Ascending aorta (tissue), 2 donors: ENCODE data around the gene KDM3B. TPM values are rescaled to one million over a fixed set of nuclear protein-coding genes. Genes with fewer than 3 reads are reported as not detected.
A peak's percentile ranks its signal among the peaks of the same experiment; 100 is the strongest.

Source experiments
- DNase-seq, 2 donors: peaks; one replicate each; pipeline ENCODE4 v3.0.0-alpha.2; 2019; ENCODE audit warnings: low spot score in 2 of 2
- H3K27ac ChIP-seq, 2 donors: fragments of 200-600 bp; sonication (generic); one replicate each; pipeline ENCODE4 v1.5.1; 2016 to 2017; ENCODE audit warnings: mild to moderate bottlenecking in 1 of 2
- H3K27me3 ChIP-seq: fragments of 200-600 bp; sonication (generic); one replicate; pipeline ENCODE4 v1.5.1; 2017
- H3K36me3 ChIP-seq, 2 donors: fragments of 200-600 bp; sonication (generic); one replicate each; pipeline ENCODE4 v1.5.1; 2016
- H3K4me1 ChIP-seq, 2 donors: fragments of 200-600 bp; sonication (generic); one replicate each; pipeline ENCODE4 v1.5.1; 2016 to 2017; ENCODE audit warnings: mild to moderate bottlenecking in 1 of 2
- H3K4me3 ChIP-seq, 2 donors: fragments of 200-600 bp; sonication (generic); one replicate each; pipeline ENCODE4 v1.5.1; 2016 to 2017; ENCODE audit warnings: mild to moderate bottlenecking in 1 of 2
- H3K9me3 ChIP-seq, 2 donors: fragments of 200-600 bp; sonication (generic); one replicate each; pipeline ENCODE4 v1.5.1; 2016
- intact Hi-C: fragments of 100-400 bp; cut with DNase I; formaldehyde crosslinking; loops from one replicate; pipeline ENCODE4 v1.15.1; 2023
- total RNA-seq: library from RNA; depleted of rRNA; stranded (reverse); fragments of >200 nt; gene quantifications from one replicate; pipeline ENCODE4 v1.1.0, GENCODE V29; 2016
- TF ChIP-seq, protein P1 (sequence below), 3 experiments: fragments of 200-600 bp in 2 of 3; fragments of 450-650 bp in 1 of 3; sonication (generic) in 2 of 3; IDR thresholded peaks; one replicate each; pipeline ENCODE4 v1.5.1; 2016 to 2019; ENCODE audit warnings: antibody characterized with exemption in 3 of 3, mild to moderate bottlenecking in 1 of 3, moderate library complexity in 1 of 3

KDM3B gene
- total RNA-seq, 1 donor from 2014 or later = 33.4 TPM

DNA sequence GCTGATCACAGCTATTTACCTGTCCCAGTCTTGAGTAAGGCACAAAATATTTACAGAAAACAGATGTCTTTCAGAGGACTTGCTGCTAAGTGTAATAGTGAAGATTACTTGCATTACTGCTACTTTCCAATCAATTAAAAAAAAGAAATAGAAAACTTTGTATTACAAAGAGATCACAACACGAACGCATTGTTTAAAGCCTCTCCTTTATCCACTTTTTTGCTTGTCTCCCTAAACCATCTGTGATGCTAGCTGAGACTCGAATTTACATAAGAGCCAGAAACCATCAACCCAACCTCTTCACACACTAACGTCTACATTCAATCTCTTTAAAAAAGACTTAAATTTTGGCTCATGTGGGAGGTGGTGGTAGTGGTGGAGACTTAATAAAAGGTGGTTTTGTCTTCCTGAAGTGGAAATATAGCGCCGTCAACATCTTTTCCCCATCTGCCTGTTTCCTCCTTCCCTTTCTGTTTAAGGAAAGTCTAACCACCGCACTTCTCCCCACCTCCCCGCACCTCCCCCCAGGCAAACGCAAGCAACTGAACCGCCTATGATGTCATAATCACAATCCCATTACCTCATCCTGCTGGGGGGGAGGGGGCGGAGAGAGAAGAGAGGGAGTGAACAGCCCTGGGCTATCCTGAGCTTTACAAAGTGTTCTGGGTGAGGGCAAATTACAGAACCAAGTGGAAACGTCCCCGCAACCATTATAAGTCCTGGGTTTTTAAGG lies 15.4 kb upstream of the KDM3B start:
- Histone ChIP-seq H3K27ac (peak overlapping the region; percentile 94 to 95), H3K36me3 (peaks cover 0 to 4% of the 10 kb centered on the region in 2 donors), H3K9me3 (no peaks in the 10 kb centered on the region), H3K4me1 (peaks cover 0 to 8% of the 10 kb centered on the region in 2 donors), H3K27me3 (no peaks in the 10 kb centered on the region), H3K4me3 (peak overlapping the region; percentile 87 to 93)
- intact Hi-C loops = loop anchor here (1.0 to 10.0 kb wide), 3 partner anchors 125 to 712 kb away; partner anchors contain the start of genes CDC23 and ETF1
- DNase-seq = peak; percentile 54 to 92
- TF ChIP-seq, protein P1, sequence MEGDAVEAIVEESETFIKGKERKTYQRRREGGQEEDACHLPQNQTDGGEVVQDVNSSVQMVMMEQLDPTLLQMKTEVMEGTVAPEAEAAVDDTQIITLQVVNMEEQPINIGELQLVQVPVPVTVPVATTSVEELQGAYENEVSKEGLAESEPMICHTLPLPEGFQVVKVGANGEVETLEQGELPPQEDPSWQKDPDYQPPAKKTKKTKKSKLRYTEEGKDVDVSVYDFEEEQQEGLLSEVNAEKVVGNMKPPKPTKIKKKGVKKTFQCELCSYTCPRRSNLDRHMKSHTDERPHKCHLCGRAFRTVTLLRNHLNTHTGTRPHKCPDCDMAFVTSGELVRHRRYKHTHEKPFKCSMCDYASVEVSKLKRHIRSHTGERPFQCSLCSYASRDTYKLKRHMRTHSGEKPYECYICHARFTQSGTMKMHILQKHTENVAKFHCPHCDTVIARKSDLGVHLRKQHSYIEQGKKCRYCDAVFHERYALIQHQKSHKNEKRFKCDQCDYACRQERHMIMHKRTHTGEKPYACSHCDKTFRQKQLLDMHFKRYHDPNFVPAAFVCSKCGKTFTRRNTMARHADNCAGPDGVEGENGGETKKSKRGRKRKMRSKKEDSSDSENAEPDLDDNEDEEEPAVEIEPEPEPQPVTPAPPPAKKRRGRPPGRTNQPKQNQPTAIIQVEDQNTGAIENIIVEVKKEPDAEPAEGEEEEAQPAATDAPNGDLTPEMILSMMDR (IDR thresholded peaks at IDR 0.05) = no peak

DNA sequence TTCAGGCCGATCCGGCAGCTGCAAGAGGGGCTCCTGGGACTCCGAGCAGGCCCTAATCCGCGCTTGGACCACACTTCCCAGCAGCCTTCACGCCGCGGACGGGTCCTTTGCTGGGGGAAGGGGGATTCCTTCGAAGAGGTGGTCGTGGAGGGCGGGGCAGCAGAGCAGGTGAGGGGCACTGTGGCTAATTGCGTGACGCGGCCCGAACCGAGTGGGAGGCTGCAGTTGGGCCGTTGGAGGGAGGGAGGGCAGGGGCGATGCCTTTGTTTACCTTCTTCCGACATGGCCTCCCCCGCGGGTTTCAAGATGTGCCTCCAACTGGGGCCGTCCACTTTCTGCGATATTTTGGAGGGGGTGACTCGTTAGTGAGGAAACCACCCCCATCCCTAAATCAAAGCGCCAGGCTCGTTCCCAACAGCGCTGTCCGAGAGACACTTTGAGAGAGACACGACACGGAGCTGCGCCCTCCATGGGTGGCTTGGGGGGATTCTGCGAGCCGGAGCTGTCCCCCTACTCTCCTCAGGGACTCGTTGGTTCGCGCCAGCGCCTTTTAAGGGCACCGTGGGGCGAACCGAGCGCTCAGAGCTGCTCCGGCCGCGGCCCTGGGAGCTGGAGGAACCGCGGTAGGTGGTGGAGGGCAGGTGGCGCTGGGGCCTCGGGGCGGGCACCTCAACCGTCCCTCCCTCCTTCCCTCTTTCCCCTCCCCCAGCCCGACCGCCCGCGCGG lies 14.6 kb upstream of the KDM3B start, which contains the start of gene FAM53C:
Gene FAM53C (plus strand): TSS at position 582 of the 726 bp plus-strand sequence. CDS start 3,070 bp downstream, outside the sequence.
- peaks cover 6 to 10% of the 10 kb centered on the region in 2 donors for H3K36me3 ChIP-seq
- peak within 1 kb of the TSS; percentile 94 to 95 for H3K27ac ChIP-seq
- intact Hi-C loops = loop anchor here (1.0 to 10.0 kb wide), 4 partner anchors 14 to 713 kb away; partner anchors contain the start of genes CDC23, ETF1 and KDM3B
- TF ChIP-seq, protein P1 (IDR thresholded peaks at IDR 0.05) = no peak
- H3K4me1 ChIP-seq = peaks cover 0 to 8% of the 10 kb centered on the region in 2 donors
- peak; percentile 69 to 94 for DNase-seq
- no peaks in the 10 kb centered on the region for H3K27me3 ChIP-seq
- H3K4me3 ChIP-seq = peak within 1 kb of the TSS; percentile 87 to 93
- no peaks in the 10 kb centered on the region for H3K9me3 ChIP-seq

DNA sequence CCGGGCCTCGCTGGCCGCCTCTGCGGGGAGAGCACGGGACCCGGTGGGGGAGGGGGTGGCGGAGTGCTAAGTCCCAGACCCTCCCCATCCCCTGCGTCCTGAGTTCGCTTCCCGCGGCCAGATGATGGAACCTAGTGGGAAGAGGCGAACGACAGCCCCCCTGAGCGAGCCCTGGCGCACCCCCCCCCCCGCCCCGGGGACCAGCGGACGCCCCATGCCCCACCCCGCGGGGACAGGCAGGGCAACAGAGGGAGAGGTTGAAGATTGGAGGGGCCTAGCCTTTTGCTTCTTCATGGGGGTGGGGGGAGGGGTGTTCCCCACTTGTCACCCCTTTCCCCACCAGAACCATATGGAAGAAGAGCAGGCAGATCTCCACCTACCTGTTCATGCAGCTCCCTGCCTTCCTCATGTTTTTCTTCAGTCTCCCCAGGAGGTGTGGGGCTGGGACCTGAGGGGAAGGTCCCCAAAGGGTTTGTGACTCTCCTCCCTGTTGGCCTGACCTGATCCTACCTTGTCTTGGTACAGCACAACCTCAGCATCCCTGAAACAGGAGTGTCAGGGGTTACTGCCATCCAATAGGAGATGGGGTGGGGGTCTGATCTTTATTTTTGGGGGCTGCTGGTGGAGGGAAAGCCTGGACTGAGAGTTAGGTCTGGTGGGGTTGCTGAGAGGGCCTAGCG lies 13.9 kb upstream of the KDM3B start:
- H3K4me1 ChIP-seq = peaks cover 0 to 8% of the 10 kb centered on the region in 2 donors
- no peaks in the 10 kb centered on the region for H3K27me3 ChIP-seq
- TF ChIP-seq, protein P1 (IDR thresholded peaks at IDR 0.05) = no peak
- H3K9me3 ChIP-seq = no peaks in the 10 kb centered on the region
- intact Hi-C loops = loop anchor here (1.0 to 10.0 kb wide), 3 partner anchors 14 to 714 kb away; partner anchors contain the start of genes CDC23 and KDM3B
- no peak for DNase-seq
- peaks cover 13 to 16% of the 10 kb centered on the region in 2 donors for H3K36me3 ChIP-seq
- peak overlapping the region; percentile 94 to 95 for H3K27ac ChIP-seq
- peak overlapping the region; percentile 87 to 93 for H3K4me3 ChIP-seq

DNA sequence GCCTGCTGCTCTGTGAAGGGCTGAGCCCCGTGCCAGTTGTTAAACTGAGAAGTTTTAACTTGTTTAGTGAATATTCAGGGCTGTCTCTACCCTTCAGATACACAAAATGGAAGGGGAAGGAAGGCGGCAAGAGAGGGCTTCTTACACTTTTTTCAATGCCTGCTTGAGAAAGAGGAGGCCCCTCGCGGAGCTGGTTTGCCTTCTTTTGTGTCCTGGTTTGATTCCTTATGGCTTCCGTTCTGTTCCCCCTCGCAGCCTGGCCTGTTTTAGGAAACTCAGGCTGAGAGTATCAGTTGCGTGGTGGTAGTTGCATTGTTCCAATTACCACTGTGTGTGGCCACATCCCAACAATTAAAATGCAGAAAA lies 13.4 kb upstream of the KDM3B start:
- intact Hi-C loops = loop anchor here (5.0 to 10.0 kb wide), 2 partner anchors 127 to 714 kb away; partner anchors contain the start of gene CDC23
- Histone ChIP-seq H3K27me3 (no peaks in the 10 kb centered on the region), H3K4me1 (peaks cover 0 to 8% of the 10 kb centered on the region in 2 donors), H3K9me3 (no peaks in the 10 kb centered on the region), H3K27ac (peak overlapping the region; percentile 94 to 95), H3K36me3 (peaks cover 13 to 21% of the 10 kb centered on the region in 2 donors), H3K4me3 (peak overlapping the region; percentile 87 to 93)
- TF ChIP-seq, protein P1 (IDR thresholded peaks at IDR 0.05) = no peak
- no peak for DNase-seq

DNA sequence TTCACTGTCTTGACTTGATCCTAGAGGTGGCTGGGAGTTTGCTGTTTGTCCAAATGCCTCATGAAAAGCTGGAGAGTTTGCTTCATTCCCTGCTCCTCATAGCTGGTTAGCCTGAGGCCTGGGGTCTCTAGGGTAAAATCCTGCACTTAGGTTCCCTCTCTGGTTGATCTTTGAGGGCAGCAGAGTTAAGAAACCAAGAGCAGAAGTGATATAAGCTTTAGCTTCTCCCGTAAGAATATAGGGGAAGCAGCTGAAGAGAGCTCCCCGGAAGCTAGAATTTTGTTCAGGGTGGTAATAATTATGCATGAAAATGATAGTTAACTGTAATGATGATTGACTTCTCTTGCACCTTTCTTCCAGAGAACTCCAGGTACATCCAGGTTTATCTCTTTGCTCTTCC lies 13.0 kb upstream of the KDM3B start:
- Histone ChIP-seq H3K4me3 (peak overlapping the region; percentile 87 to 93), H3K4me1 (peaks cover 0 to 8% of the 10 kb centered on the region in 2 donors), H3K9me3 (no peaks in the 10 kb centered on the region), H3K27me3 (no peaks in the 10 kb centered on the region), H3K27ac (peak overlapping the region; percentile 94 to 95), H3K36me3 (peaks cover 13 to 24% of the 10 kb centered on the region in 2 donors)
- no peak for DNase-seq
- intact Hi-C loops = loop anchor here (5.0 to 10.0 kb wide), 2 partner anchors 127 to 715 kb away; partner anchors contain the start of gene CDC23
- TF ChIP-seq, protein P1 (IDR thresholded peaks at IDR 0.05) = no peak
